Measurements from ENCODE around the gene ZBTB20. TPM values are rescaled to one million over a fixed set of nuclear protein-coding genes. Genes with fewer than 3 reads are reported as not detected.

ZBTB20 gene
- total RNA-seq, 1 experiment from 2014 or later, result 3.7 TPM

DNA sequence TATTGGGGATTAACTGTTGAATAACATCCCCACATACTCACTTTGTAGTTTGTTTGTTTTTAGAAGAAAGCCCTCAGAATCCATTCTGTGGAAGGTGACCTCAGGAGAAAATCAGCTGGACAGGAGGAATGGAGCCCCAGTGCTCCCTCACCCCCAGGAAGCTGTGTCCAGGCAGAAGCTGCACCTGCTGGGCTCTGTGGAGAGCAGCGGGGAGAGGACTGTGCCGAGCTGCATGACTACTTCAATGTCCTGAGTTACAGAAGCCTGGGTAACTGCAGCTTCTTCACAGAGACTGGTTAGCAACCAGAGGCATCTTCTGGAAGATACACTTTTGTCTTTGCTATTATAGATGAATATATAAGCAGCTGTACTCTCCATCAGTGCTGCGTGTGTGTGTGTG, 839.3 kb downstream of the ZBTB20 start:
- no peak overlapping the region for H3K4me3 ChIP-seq (ENCODE audit: low read length)
- H3K9me3 ChIP-seq (ENCODE audit: low read length), result no peaks in the 10 kb centered on the region
- H3K9ac ChIP-seq (ENCODE audit: low read length), result no peak overlapping the region
- no peaks in the 10 kb centered on the region for H3K79me2 ChIP-seq (ENCODE audit: low read length)
- no peaks in the 10 kb centered on the region for H4K20me1 ChIP-seq (ENCODE audit: low read length)
- no peaks in the 10 kb centered on the region for H3K4me1 ChIP-seq (ENCODE audit: insufficient read depth, low read length)
- H2AFZ ChIP-seq (ENCODE audit: low read length), result no peak overlapping the region
- no peaks in the 10 kb centered on the region for H3K36me3 ChIP-seq (ENCODE audit: low read depth, low read length)
- no peak for ATAC-seq
- POLR2A ChIA-PET (ENCODE audit: unreplicated experiment), result no interaction called here
- H3K27ac ChIP-seq (ENCODE audit: low read length), result no peak overlapping the region
- no TSS peak for BruUV-seq (replicated peaks)
- no peak overlapping the region for H3K4me2 ChIP-seq (ENCODE audit: low read length)
- intact Hi-C loops (cut with micrococcal nuclease), result no loop called here
- TF ChIP-seq CTCF (conservative IDR thresholded peaks at IDR 0.05; ENCODE audit: low read depth, low read length) (no peak), EZH2 (IDR thresholded peaks at IDR 0.05; ENCODE audit: low read length, unreplicated experiment) (no peak), EZH2phosphoT487 (IDR thresholded peaks at IDR 0.05; ENCODE audit: borderline replicate concordance, low read length) (no peak)
- CTCF ChIA-PET, result no interaction called here
- H3K9me2 ChIP-seq (replicated peaks; ENCODE audit: low read length), result no peaks in the 10 kb centered on the region
- H3F3A ChIP-seq (ENCODE audit: low read length, unreplicated experiment), result no peaks in the 10 kb centered on the region
- no peak for DNase-seq
- H3K27me3 ChIP-seq (ENCODE audit: low read length), result peaks cover 12% of the 10 kb centered on the region

DNA sequence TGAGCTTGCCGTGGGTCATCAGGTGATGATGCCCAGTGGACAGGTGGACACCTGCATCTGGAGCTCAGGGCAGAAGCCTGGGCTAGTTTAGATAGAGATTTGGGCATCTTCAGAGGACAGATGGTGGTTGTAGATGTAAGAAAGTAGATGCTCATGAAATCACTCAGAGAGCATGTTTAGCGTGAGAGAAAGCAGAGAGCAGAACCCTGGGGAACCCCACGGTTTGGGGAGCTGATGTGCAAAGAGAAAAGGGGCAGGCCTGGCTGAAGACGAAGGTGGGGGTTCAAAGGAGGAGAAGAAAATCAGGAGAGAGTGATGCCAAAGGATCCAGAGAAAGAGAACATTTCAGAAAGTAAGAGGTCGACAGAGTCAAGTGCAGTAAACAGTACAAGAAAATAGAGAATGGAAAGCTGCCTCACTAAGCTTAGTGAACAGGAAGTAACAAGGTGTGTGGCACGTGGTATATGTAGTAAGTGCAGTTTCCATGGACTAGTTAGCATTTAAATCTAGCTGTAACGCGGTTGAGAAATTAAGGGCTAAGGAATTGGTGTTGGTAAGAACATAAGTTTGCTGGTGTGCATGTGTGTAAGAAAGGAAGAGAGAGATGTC, 839.8 kb downstream of the ZBTB20 start:
- no peaks in the 10 kb centered on the region for H3K4me1 ChIP-seq (ENCODE audit: insufficient read depth, low read length)
- H3K9ac ChIP-seq (ENCODE audit: low read length), result no peak overlapping the region
- intact Hi-C loops (cut with micrococcal nuclease), result no loop called here
- no peak overlapping the region for H3K4me2 ChIP-seq (ENCODE audit: low read length)
- ATAC-seq, result no peak
- no peak overlapping the region for H3K27ac ChIP-seq (ENCODE audit: low read length)
- ChIA-PET POLR2A (ENCODE audit: unreplicated experiment) (no interaction called here), CTCF (no interaction called here)
- no peak for TF ChIP-seq CTCF (conservative IDR thresholded peaks at IDR 0.05; ENCODE audit: low read depth, low read length)
- no peak for TF ChIP-seq EZH2phosphoT487 (IDR thresholded peaks at IDR 0.05; ENCODE audit: borderline replicate concordance, low read length)
- no peak for TF ChIP-seq EZH2 (IDR thresholded peaks at IDR 0.05; ENCODE audit: low read length, unreplicated experiment)
- H3K9me3 ChIP-seq (ENCODE audit: low read length), result no peaks in the 10 kb centered on the region
- no peak for DNase-seq
- H2AFZ ChIP-seq (ENCODE audit: low read length), result no peak overlapping the region
- H3K4me3 ChIP-seq (ENCODE audit: low read length), result no peak overlapping the region
- no peaks in the 10 kb centered on the region for H3K9me2 ChIP-seq (replicated peaks; ENCODE audit: low read length)
- H3K27me3 ChIP-seq (ENCODE audit: low read length), result peaks cover 12% of the 10 kb centered on the region
- H4K20me1 ChIP-seq (ENCODE audit: low read length), result no peaks in the 10 kb centered on the region
- no peaks in the 10 kb centered on the region for H3K79me2 ChIP-seq (ENCODE audit: low read length)
- H3F3A ChIP-seq (ENCODE audit: low read length, unreplicated experiment), result no peaks in the 10 kb centered on the region
- H3K36me3 ChIP-seq (ENCODE audit: low read depth, low read length), result no peaks in the 10 kb centered on the region
- no TSS peak for BruUV-seq (replicated peaks)

- Histone ChIP-seq H3K9me3 (ENCODE audit: low read length) (no peaks in the 10 kb centered on the region), H2AFZ (ENCODE audit: low read length) (no peak overlapping the region), H3K4me1 (ENCODE audit: insufficient read depth, low read length) (no peaks in the 10 kb centered on the region), H3K27me3 (ENCODE audit: low read length) (peaks cover 18% of the 10 kb centered on the region), H3K36me3 (ENCODE audit: low read depth, low read length) (no peaks in the 10 kb centered on the region), H3K4me2 (ENCODE audit: low read length) (no peak overlapping the region), H3K27ac (ENCODE audit: low read length) (no peak overlapping the region), H3K79me2 (ENCODE audit: low read length) (no peaks in the 10 kb centered on the region), H3K9ac (ENCODE audit: low read length) (no peak overlapping the region), H3K9me2 (replicated peaks; ENCODE audit: low read length) (no peaks in the 10 kb centered on the region), H3K4me3 (ENCODE audit: low read length) (no peak overlapping the region), H3F3A (ENCODE audit: low read length, unreplicated experiment) (no peaks in the 10 kb centered on the region), H4K20me1 (ENCODE audit: low read length) (no peaks in the 10 kb centered on the region)
- ChIA-PET POLR2A (ENCODE audit: unreplicated experiment) (no interaction called here), CTCF (no interaction called here)
- BruUV-seq (replicated peaks), result no TSS peak
- intact Hi-C loops (cut with micrococcal nuclease), result loop anchor here (1.0 kb wide), 1 partner anchor 148 kb away; no protein-coding TSS in a partner anchor
- TF ChIP-seq EZH2 (IDR thresholded peaks at IDR 0.05; ENCODE audit: low read length, unreplicated experiment) (no peak), EZH2phosphoT487 (IDR thresholded peaks at IDR 0.05; ENCODE audit: borderline replicate concordance, low read length) (no peak), CTCF (conservative IDR thresholded peaks at IDR 0.05; ENCODE audit: low read depth, low read length) (no peak)
- DNase-seq (no peak), ATAC-seq (no peak)
These were observed 847.0 kb downstream of the ZBTB20 start for GRCh38 chr3:114299941-114300624.

Data from PC-3 (cell line).